Hepatocyte (in vitro differentiated cells): ENCODE measurements around the gene QSOX2. TPM values are rescaled to one million over a fixed set of nuclear protein-coding genes. Genes with fewer than 3 reads are reported as not detected.

Experiments
- DNase-seq: peaks from one replicate; pipeline ENCODE4 v3.0.0-alpha.2; 2016; ENCODE audit warnings: low spot score
- H2AFZ ChIP-seq: fragments of 200-600 bp; sonication (generic); 2 replicates; pipeline ENCODE4 v1.6.0; 2016; ENCODE audit warnings: antibody characterized with exemption, mild to moderate bottlenecking
- H3K27ac ChIP-seq: fragments of 200-600 bp; sonication (generic); 2 replicates; pipeline ENCODE4 v1.5.1; 2016; ENCODE audit warnings: mild to moderate bottlenecking
- H3K27me3 ChIP-seq: fragments of 200-600 bp; sonication (generic); 2 replicates; pipeline ENCODE4 v1.6.1; 2016
- H3K36me3 ChIP-seq: fragments of 200-600 bp; sonication (generic); replicated peaks from 2 replicates; pipeline ENCODE4 v1.5.1; 2016; ENCODE audit warnings: low read depth; ENCODE audit not compliant: insufficient read depth
- H3K4me1 ChIP-seq: fragments of 200-600 bp; sonication (generic); 2 replicates; pipeline ENCODE4 v1.5.1; 2016; ENCODE audit warnings: mild to moderate bottlenecking, moderate library complexity; ENCODE audit not compliant: insufficient read depth
- H3K4me2 ChIP-seq: fragments of 200-600 bp; sonication (generic); 2 replicates; pipeline ENCODE4 v1.6.0; 2016
- H3K4me3 ChIP-seq: fragments of 200-600 bp; sonication (generic); 2 replicates; pipeline ENCODE4 v1.5.1; 2016; ENCODE audit warnings: mild to moderate bottlenecking
- H3K79me2 ChIP-seq: fragments of 200-600 bp; sonication (generic); 2 replicates; pipeline ENCODE4 v1.6.0; 2017; ENCODE audit warnings: mild to moderate bottlenecking
- H3K9me2 ChIP-seq: fragments of 200-600 bp; sonication (generic); replicated peaks from 2 replicates; pipeline ENCODE4 v1.6.0; 2017; ENCODE audit warnings: mild to moderate bottlenecking; ENCODE audit not compliant: insufficient read depth
- H3K9me3 ChIP-seq: fragments of 200-600 bp; sonication (generic); 2 replicates; pipeline ENCODE4 v1.5.1; 2016; ENCODE audit warnings: low read depth, mild to moderate bottlenecking
- H4K20me1 ChIP-seq: fragments of 200-600 bp; sonication (generic); 2 replicates; pipeline ENCODE4 v1.6.0; 2016; ENCODE audit warnings: mild to moderate bottlenecking; ENCODE audit not compliant: insufficient read depth, poor library complexity, severe bottlenecking
- EZH2 ChIP-seq: fragments of 200-600 bp; sonication (generic); IDR thresholded peaks from 2 replicates; pipeline ENCODE4 v1.6.1; 2016; ENCODE audit warnings: antibody characterized with exemption, mild to moderate bottlenecking, borderline replicate concordance
- EZH2phosphoT487 ChIP-seq: fragments of 200-600 bp; sonication (generic); IDR thresholded peaks from one replicate; pipeline ENCODE4 v1.6.1; 2018; ENCODE audit warnings: antibody characterized with exemption, mild to moderate bottlenecking, low read depth, moderate library complexity; ENCODE audit not compliant: unreplicated experiment, severe bottlenecking
- WGBS: methylation state at CpG from one replicate; pipeline ENCODE4 v1.1.6; 2016; ENCODE audit warnings: low lambda C conversion rate; ENCODE audit errors: missing lambda C conversion rate; 5-methylcytosine and 5-hydroxymethylcytosine counted together
- polyA plus RNA-seq: library from polyadenylated mRNA; unstranded; fragments of >200 nt; fragmentation: Nextera tagmentation; extraction: Ambion mirVana; gene quantifications from 2 replicates; pipeline ENCODE4 v1.2.1, GENCODE V29; 2016
- total RNA-seq: library from RNA; depleted of rRNA; stranded (reverse); fragments of >200 nt; gene quantifications from 2 replicates; pipeline ENCODE4 v1.2.3, GENCODE V29; 2014
- TF ChIP-seq, protein P1 (sequence below): fragments of 200-600 bp; sonication (generic); IDR thresholded peaks from 2 replicates; pipeline ENCODE4 v1.5.1; 2016; ENCODE audit warnings: antibody characterized with exemption, mild to moderate bottlenecking; ENCODE audit not compliant: poor library complexity

QSOX2 gene
- total and polyA plus RNA-seq, 2 experiments from 2014 or later, result 3.3 to 11.0 TPM

GRCh38 chr9:136204838-136205706 lies 40.5 kb downstream of the QSOX2 start, which contains the start of gene LHX3:
LHX3 (minus strand) TSS chr9:136205128; CDS start chr9:136205012, 116 bp downstream.
- H3K36me3 ChIP-seq, result no peaks in the 10 kb centered on the region
- DNase-seq, result peak; percentile 76
- H3K4me2 ChIP-seq, result peak within 1 kb of the TSS; percentile 53
- no peaks in the 10 kb centered on the region for H3K9me3 ChIP-seq
- H3K79me2 ChIP-seq, result no peaks in the 10 kb centered on the region
- TF ChIP-seq, protein P1, sequence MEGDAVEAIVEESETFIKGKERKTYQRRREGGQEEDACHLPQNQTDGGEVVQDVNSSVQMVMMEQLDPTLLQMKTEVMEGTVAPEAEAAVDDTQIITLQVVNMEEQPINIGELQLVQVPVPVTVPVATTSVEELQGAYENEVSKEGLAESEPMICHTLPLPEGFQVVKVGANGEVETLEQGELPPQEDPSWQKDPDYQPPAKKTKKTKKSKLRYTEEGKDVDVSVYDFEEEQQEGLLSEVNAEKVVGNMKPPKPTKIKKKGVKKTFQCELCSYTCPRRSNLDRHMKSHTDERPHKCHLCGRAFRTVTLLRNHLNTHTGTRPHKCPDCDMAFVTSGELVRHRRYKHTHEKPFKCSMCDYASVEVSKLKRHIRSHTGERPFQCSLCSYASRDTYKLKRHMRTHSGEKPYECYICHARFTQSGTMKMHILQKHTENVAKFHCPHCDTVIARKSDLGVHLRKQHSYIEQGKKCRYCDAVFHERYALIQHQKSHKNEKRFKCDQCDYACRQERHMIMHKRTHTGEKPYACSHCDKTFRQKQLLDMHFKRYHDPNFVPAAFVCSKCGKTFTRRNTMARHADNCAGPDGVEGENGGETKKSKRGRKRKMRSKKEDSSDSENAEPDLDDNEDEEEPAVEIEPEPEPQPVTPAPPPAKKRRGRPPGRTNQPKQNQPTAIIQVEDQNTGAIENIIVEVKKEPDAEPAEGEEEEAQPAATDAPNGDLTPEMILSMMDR, result no peak
- TF ChIP-seq EZH2, result no peak
- no peak for TF ChIP-seq EZH2phosphoT487
- H3K4me3 ChIP-seq, result no peak within 1 kb of the TSS
- no peaks in the 10 kb centered on the region for H3K4me1 ChIP-seq
- peaks cover 51% of the 10 kb centered on the region for H3K27me3 ChIP-seq
- no peaks in the 10 kb centered on the region for H3K9me2 ChIP-seq
- H4K20me1 ChIP-seq, result peaks cover 12% of the 10 kb centered on the region
- no peak within 1 kb of the TSS for H3K27ac ChIP-seq
- 28% methylated on average over 31 of the region's 70 CpGs for WGBS
- no peak within 1 kb of the TSS for H2AFZ ChIP-seq

DNA sequence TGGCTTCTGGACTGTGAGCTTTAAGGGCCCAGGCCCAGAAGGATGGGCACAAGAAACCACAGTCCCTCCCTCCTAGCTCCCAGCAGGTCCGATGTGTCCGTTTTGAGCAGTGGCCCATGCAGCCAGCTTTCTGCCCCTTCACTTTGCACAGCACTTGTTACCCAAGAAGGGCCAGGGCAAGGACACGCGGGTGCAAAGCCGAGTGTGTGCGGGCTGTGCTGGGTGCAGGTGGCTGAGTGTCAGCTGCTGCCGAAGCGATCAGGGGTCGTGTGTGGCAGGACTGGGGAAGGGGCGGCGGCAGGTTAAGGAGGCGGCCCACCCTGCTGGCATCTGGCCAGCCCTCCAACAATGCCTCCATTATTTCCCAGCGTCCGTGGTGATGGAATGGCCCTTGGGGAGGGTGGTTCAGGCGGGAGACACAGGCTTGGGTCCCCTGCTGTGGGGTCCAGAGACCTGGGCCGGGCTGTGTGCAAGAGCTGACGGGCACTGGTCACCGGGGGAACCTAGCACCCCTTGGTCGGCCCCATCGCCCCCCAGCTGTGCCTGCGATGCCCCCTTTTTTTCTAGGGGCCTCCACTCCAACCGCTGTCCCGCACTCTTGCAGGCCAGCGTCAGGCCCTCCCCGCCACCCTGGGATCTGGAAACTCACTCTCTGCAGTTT lies 41.3 kb downstream of the QSOX2 start:
- no peak for DNase-seq
- H3K36me3 ChIP-seq, result no peaks in the 10 kb centered on the region
- H3K79me2 ChIP-seq, result no peaks in the 10 kb centered on the region
- peaks cover 12% of the 10 kb centered on the region for H4K20me1 ChIP-seq
- WGBS, result 81% methylated on average over 19 of the region's 25 CpGs
- H3K4me3 ChIP-seq, result no peak overlapping the region
- no peaks in the 10 kb centered on the region for H3K9me3 ChIP-seq
- no peak overlapping the region for H2AFZ ChIP-seq
- peaks cover 59% of the 10 kb centered on the region for H3K27me3 ChIP-seq
- TF ChIP-seq EZH2, result no peak
- TF ChIP-seq, protein P1, result no peak
- TF ChIP-seq EZH2phosphoT487, result no peak
- H3K9me2 ChIP-seq, result no peaks in the 10 kb centered on the region
- H3K4me1 ChIP-seq, result no peaks in the 10 kb centered on the region
- H3K4me2 ChIP-seq, result no peak overlapping the region
- no peak overlapping the region for H3K27ac ChIP-seq

DNA sequence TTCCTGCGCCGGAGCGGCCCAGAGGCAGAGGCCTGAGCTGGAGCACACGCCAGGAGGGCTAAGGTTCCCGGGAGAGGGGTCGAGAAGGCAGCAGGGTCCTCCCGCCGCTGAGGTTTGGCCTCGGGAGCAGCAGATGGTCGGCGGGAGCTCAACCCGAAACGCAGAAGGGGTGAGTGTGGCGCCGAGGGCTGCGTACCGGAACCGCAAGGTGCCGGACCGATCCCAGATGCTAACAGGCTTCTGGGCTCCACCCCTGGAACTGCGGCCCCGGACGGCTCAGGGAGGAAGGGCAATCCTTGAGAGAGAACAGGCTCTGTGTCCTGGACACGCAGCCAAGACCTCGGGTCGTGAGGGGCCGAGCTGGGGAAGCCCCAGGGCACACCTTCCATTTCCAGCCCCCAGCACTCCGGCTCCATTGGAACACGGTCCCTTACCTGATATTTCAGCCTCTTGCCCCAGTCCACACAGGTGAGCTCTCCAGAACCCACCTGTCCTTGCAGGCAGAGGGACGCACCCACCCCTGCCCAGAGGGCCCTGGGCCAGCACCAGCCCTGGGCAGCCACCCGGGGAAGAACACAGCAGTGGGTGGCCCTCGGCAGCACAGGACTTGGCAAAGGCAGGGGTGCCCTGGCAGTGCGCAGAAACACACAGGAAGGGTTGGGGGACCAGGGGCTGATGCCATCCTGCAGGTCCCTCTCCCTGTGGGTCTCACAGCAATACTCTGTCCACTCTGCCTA lies 42.0 kb downstream of the QSOX2 start:
- no peak overlapping the region for H3K27ac ChIP-seq
- no peak overlapping the region for H3K4me3 ChIP-seq
- H2AFZ ChIP-seq, result no peak overlapping the region
- H3K27me3 ChIP-seq, result peaks cover 63% of the 10 kb centered on the region
- WGBS, result 43% methylated on average over 32 of the region's 33 CpGs
- H3K9me2 ChIP-seq, result no peaks in the 10 kb centered on the region
- H4K20me1 ChIP-seq, result peaks cover 12% of the 10 kb centered on the region
- H3K79me2 ChIP-seq, result no peaks in the 10 kb centered on the region
- DNase-seq, result no peak
- no peaks in the 10 kb centered on the region for H3K9me3 ChIP-seq
- H3K4me2 ChIP-seq, result no peak overlapping the region
- no peaks in the 10 kb centered on the region for H3K4me1 ChIP-seq
- H3K36me3 ChIP-seq, result no peaks in the 10 kb centered on the region
- TF ChIP-seq EZH2, result peak; percentile 21
- TF ChIP-seq EZH2phosphoT487, result no peak
